ENCODE results near the gene CHRNA3.
"Not testable (repeated sequence)": the region's sequence is repeated elsewhere in the genome, so short reads cannot be mapped to it uniquely, and the experiment has no call there.

The CHRNA3 gene

GRCh38 chr15:78617076-78617475 is 3.7 kb downstream of the CHRNA3 start:
- H3K27me3 ChIP-seq (ENCODE audit: control insufficient read depth, insufficient read depth, low read length): peaks cover 36% of the 10 kb centered on the region
- no peak overlapping the region for H3K27ac ChIP-seq (ENCODE audit: low read depth, low read length)
- peaks cover 6% of the 10 kb centered on the region; the same call in 1 of the 2 replicates for H3K4me1 ChIP-seq (ENCODE audit: control insufficient read depth, insufficient read depth, low read length)

GRCh38 chr15:78616506-78616905 is 4.3 kb downstream of the CHRNA3 start:
- Histone ChIP-seq H3K27me3 (ENCODE audit: control insufficient read depth, insufficient read depth, low read length) (peaks cover 30% of the 10 kb centered on the region), H3K36me3 (ENCODE audit: control insufficient read depth, insufficient read depth, low read length) (no peaks in the 10 kb centered on the region), H3K27ac (ENCODE audit: low read depth, low read length) (no peak overlapping the region), H3K4me1 (ENCODE audit: control insufficient read depth, insufficient read depth, low read length) (peaks cover 6% of the 10 kb centered on the region; the same call in 1 of the 2 replicates), H3K9me3 (ENCODE audit: control insufficient read depth, insufficient read depth, low read depth, low read length) (no peaks in the 10 kb centered on the region), H3K9ac (ENCODE audit: low read length) (no peak overlapping the region), H3K4me3 (ENCODE audit: low read depth, low read length) (no peak overlapping the region)

More at GRCh38 chr15:78617076-78617475, 3.7 kb downstream of the CHRNA3 start:
- no peaks in the 10 kb centered on the region for H3K36me3 ChIP-seq (ENCODE audit: control insufficient read depth, insufficient read depth, low read length)
- H3K9me3 ChIP-seq (ENCODE audit: control insufficient read depth, insufficient read depth, low read depth, low read length): no peaks in the 10 kb centered on the region
- no peak overlapping the region for H3K4me3 ChIP-seq (ENCODE audit: low read depth, low read length)
- H3K9ac ChIP-seq (ENCODE audit: low read length): no peak overlapping the region

GRCh38 chr15:78615151-78615589 is 5.6 kb downstream of the CHRNA3 start:
- H3K36me3 ChIP-seq (ENCODE audit: control insufficient read depth, insufficient read depth, low read length): no peaks in the 10 kb centered on the region
- H3K9me3 ChIP-seq (ENCODE audit: control insufficient read depth, insufficient read depth, low read depth, low read length): no peaks in the 10 kb centered on the region
- H3K4me3 ChIP-seq (ENCODE audit: low read depth, low read length): no peak overlapping the region
- H3K4me1 ChIP-seq (ENCODE audit: control insufficient read depth, insufficient read depth, low read length): peaks cover 6% of the 10 kb centered on the region; the same call in 1 of the 2 replicates
- no peak overlapping the region for H3K9ac ChIP-seq (ENCODE audit: low read length)
- H3K27ac ChIP-seq (ENCODE audit: low read depth, low read length): no peak overlapping the region
- H3K27me3 ChIP-seq (ENCODE audit: control insufficient read depth, insufficient read depth, low read length): peaks cover 17% of the 10 kb centered on the region

- Histone ChIP-seq H3K27ac (ENCODE audit: low read depth, low read length) (no peak overlapping the region), H3K9me3 (ENCODE audit: control insufficient read depth, insufficient read depth, low read depth, low read length) (no peaks in the 10 kb centered on the region), H3K9ac (ENCODE audit: low read length) (no peak overlapping the region), H3K4me3 (ENCODE audit: low read depth, low read length) (no peak overlapping the region), H3K27me3 (ENCODE audit: control insufficient read depth, insufficient read depth, low read length) (peaks cover 5% of the 10 kb centered on the region), H3K36me3 (ENCODE audit: control insufficient read depth, insufficient read depth, low read length) (no peaks in the 10 kb centered on the region), H3K4me1 (ENCODE audit: control insufficient read depth, insufficient read depth, low read length) (peaks cover under 1% of the 10 kb centered on the region; the same call in 1 of the 2 replicates)
Observed at GRCh38 chr15:78614021-78614420, 6.8 kb downstream of the CHRNA3 start.

- H3K36me3 ChIP-seq (ENCODE audit: control insufficient read depth, insufficient read depth, low read length); H3K4me1 ChIP-seq (ENCODE audit: control insufficient read depth, insufficient read depth, low read length); H3K27me3 ChIP-seq (ENCODE audit: control insufficient read depth, insufficient read depth, low read length): not testable (repeated sequence)
Observed at GRCh38 chr15:78609551-78609950, 11.2 kb downstream of the CHRNA3 start.

GRCh38 chr15:78605680-78606079 is 15.1 kb downstream of the CHRNA3 start:
- no peak overlapping the region for H3K9ac ChIP-seq (ENCODE audit: low read length)
- no peaks in the 10 kb centered on the region for H3K27me3 ChIP-seq (ENCODE audit: control insufficient read depth, insufficient read depth, low read length)
- H3K4me3 ChIP-seq (ENCODE audit: low read depth, low read length): no peak overlapping the region
- H3K36me3 ChIP-seq (ENCODE audit: control insufficient read depth, insufficient read depth, low read length): peaks cover 9% of the 10 kb centered on the region
- no peaks in the 10 kb centered on the region for H3K9me3 ChIP-seq (ENCODE audit: control insufficient read depth, insufficient read depth, low read depth, low read length)
- H3K27ac ChIP-seq (ENCODE audit: low read depth, low read length): no peak overlapping the region
- no peaks in the 10 kb centered on the region for H3K4me1 ChIP-seq (ENCODE audit: control insufficient read depth, insufficient read depth, low read length)

More at GRCh38 chr15:78609551-78609950, 11.2 kb downstream of the CHRNA3 start:
- H3K27ac ChIP-seq (ENCODE audit: low read depth, low read length); H3K4me3 ChIP-seq (ENCODE audit: low read depth, low read length); H3K9me3 ChIP-seq (ENCODE audit: control insufficient read depth, insufficient read depth, low read depth, low read length); H3K9ac ChIP-seq (ENCODE audit: low read length): not testable (repeated sequence)

- Histone ChIP-seq H3K4me1 (ENCODE audit: control insufficient read depth, insufficient read depth, low read length) (no peaks in the 10 kb centered on the region), H3K27ac (ENCODE audit: low read depth, low read length) (no peak overlapping the region), H3K9ac (ENCODE audit: low read length) (no peak overlapping the region), H3K9me3 (ENCODE audit: control insufficient read depth, insufficient read depth, low read depth, low read length) (no peaks in the 10 kb centered on the region), H3K4me3 (ENCODE audit: low read depth, low read length) (no peak overlapping the region), H3K36me3 (ENCODE audit: control insufficient read depth, insufficient read depth, low read length) (peaks cover 9% of the 10 kb centered on the region), H3K27me3 (ENCODE audit: control insufficient read depth, insufficient read depth, low read length) (no peaks in the 10 kb centered on the region)
Observed at GRCh38 chr15:78605201-78605600, 15.6 kb downstream of the CHRNA3 start.

GRCh38 chr15:78604420-78604819 is 16.4 kb downstream of the CHRNA3 start:
- Histone ChIP-seq H3K36me3 (ENCODE audit: control insufficient read depth, insufficient read depth, low read length) (peaks cover 9% of the 10 kb centered on the region), H3K4me1 (ENCODE audit: control insufficient read depth, insufficient read depth, low read length) (no peaks in the 10 kb centered on the region), H3K27me3 (ENCODE audit: control insufficient read depth, insufficient read depth, low read length) (no peaks in the 10 kb centered on the region), H3K27ac (ENCODE audit: low read depth, low read length) (no peak overlapping the region), H3K4me3 (ENCODE audit: low read depth, low read length) (no peak overlapping the region), H3K9ac (ENCODE audit: low read length) (no peak overlapping the region), H3K9me3 (ENCODE audit: control insufficient read depth, insufficient read depth, low read depth, low read length) (no peaks in the 10 kb centered on the region)

- no peak overlapping the region for H3K27ac ChIP-seq (ENCODE audit: low read depth, low read length)
- no peaks in the 10 kb centered on the region for H3K27me3 ChIP-seq (ENCODE audit: control insufficient read depth, insufficient read depth, low read length)
- H3K4me1 ChIP-seq (ENCODE audit: control insufficient read depth, insufficient read depth, low read length): no peaks in the 10 kb centered on the region
- no peak overlapping the region for H3K9ac ChIP-seq (ENCODE audit: low read length)
- no peak overlapping the region for H3K4me3 ChIP-seq (ENCODE audit: low read depth, low read length)
- H3K36me3 ChIP-seq (ENCODE audit: control insufficient read depth, insufficient read depth, low read length): peaks cover 9% of the 10 kb centered on the region
- no peaks in the 10 kb centered on the region for H3K9me3 ChIP-seq (ENCODE audit: control insufficient read depth, insufficient read depth, low read depth, low read length)
Observed at GRCh38 chr15:78603467-78603866, 17.3 kb downstream of the CHRNA3 start.

GRCh38 chr15:78599189-78599588 is 21.6 kb downstream of the CHRNA3 start:
- Histone ChIP-seq H3K4me1 (ENCODE audit: control insufficient read depth, insufficient read depth, low read length) (no peaks in the 10 kb centered on the region), H3K36me3 (ENCODE audit: control insufficient read depth, insufficient read depth, low read length) (peaks cover 9% of the 10 kb centered on the region), H3K4me3 (ENCODE audit: low read depth, low read length) (no peak overlapping the region), H3K27ac (ENCODE audit: low read depth, low read length) (no peak overlapping the region), H3K9me3 (ENCODE audit: control insufficient read depth, insufficient read depth, low read depth, low read length) (no peaks in the 10 kb centered on the region), H3K27me3 (ENCODE audit: control insufficient read depth, insufficient read depth, low read length) (no peaks in the 10 kb centered on the region), H3K9ac (ENCODE audit: low read length) (no peak overlapping the region)

GRCh38 chr15:78598348-78598747 is 22.4 kb downstream of the CHRNA3 start:
- Histone ChIP-seq H3K27ac (ENCODE audit: low read depth, low read length) (no peak overlapping the region), H3K27me3 (ENCODE audit: control insufficient read depth, insufficient read depth, low read length) (no peaks in the 10 kb centered on the region), H3K9ac (ENCODE audit: low read length) (no peak overlapping the region), H3K36me3 (ENCODE audit: control insufficient read depth, insufficient read depth, low read length) (peaks cover 11% of the 10 kb centered on the region), H3K4me1 (ENCODE audit: control insufficient read depth, insufficient read depth, low read length) (no peaks in the 10 kb centered on the region), H3K9me3 (ENCODE audit: control insufficient read depth, insufficient read depth, low read depth, low read length) (no peaks in the 10 kb centered on the region), H3K4me3 (ENCODE audit: low read depth, low read length) (no peak overlapping the region)

GRCh38 chr15:78597583-78597982 is 23.2 kb downstream of the CHRNA3 start:
- Histone ChIP-seq H3K36me3 (ENCODE audit: control insufficient read depth, insufficient read depth, low read length) (peaks cover 17% of the 10 kb centered on the region), H3K9me3 (ENCODE audit: control insufficient read depth, insufficient read depth, low read depth, low read length) (no peaks in the 10 kb centered on the region), H3K4me1 (ENCODE audit: control insufficient read depth, insufficient read depth, low read length) (no peaks in the 10 kb centered on the region), H3K4me3 (ENCODE audit: low read depth, low read length) (no peak overlapping the region), H3K27ac (ENCODE audit: low read depth, low read length) (no peak overlapping the region), H3K9ac (ENCODE audit: low read length) (no peak overlapping the region), H3K27me3 (ENCODE audit: control insufficient read depth, insufficient read depth, low read length) (no peaks in the 10 kb centered on the region)

Data from HUES6 (cell line).